ENCODE measurements around the gene MPL. TPM values are rescaled to one million over a fixed set of nuclear protein-coding genes. Genes with fewer than 3 reads are reported as not detected.
"Not testable (repeated sequence)": the region's sequence is repeated elsewhere in the genome, so short reads cannot be mapped to it uniquely, and the experiment has no call there.

MPL gene
- total and polyA plus RNA-seq, 3 experiments from 2014 or later: not detected

DNA sequence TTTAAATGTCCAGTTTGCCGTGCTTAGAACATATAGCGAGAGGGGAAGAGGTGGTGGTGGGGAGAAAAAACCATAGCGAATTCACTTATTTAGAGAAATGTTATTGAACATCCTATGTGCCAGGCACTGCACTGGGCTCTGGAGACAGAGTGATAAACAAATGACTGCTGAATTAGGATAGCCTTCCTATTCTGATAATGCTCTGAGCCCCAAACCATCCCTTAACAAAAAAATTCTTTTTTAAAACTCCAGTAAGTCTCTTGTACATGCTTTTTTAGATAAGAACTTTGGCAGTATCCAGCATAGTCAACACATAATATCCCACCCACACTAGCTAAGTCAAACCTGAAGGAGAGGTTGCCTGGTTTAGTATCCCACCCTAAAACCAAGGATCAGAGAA lies 60.6 kb downstream of the MPL start:
- H3K36me3 ChIP-seq (ENCODE audit: insufficient read depth, low read length): peaks cover 6% of the 10 kb centered on the region
- no peak for DNase-seq
- no peaks in the 10 kb centered on the region for H3K4me1 ChIP-seq (ENCODE audit: insufficient read depth, low read length)
- POLR2A ChIA-PET: interaction anchor here (0.7 kb wide), 1 partner anchor 14 kb away, joined by 3 read pairs; no protein-coding TSS in a partner anchor
- no peaks in the 10 kb centered on the region for H3K27me3 ChIP-seq (ENCODE audit: insufficient read depth, low read length, poor library complexity, severe bottlenecking)
- CTCF ChIA-PET: interaction anchor here (1.6 kb wide), 1 partner anchor 16 kb away, joined by 5 read pairs; no protein-coding TSS in a partner anchor
- Mint-ChIP-seq H3K4me3 (no peak overlapping the region), H3K9me3 (no peaks in the 10 kb centered on the region), H3K36me3 (peaks cover 0 to 48% (median 16%) of the 10 kb centered on the region in 3 donors), H3K27me3 (peaks cover 0 to 1% of the 10 kb centered on the region in 2 donors), H3K27ac (peak overlapping the region in 2 of 8 donors; percentile 14 to 84), H3K4me1 (peaks cover 21 to 46% (median 40%) of the 10 kb centered on the region in 3 donors)
- no peaks in the 10 kb centered on the region for H3K9me3 ChIP-seq (ENCODE audit: low read length)
- no peak overlapping the region for H3K4me3 ChIP-seq (ENCODE audit: low read length)
- H3K27ac ChIP-seq (ENCODE audit: low read depth, low read length): no peak overlapping the region

DNA sequence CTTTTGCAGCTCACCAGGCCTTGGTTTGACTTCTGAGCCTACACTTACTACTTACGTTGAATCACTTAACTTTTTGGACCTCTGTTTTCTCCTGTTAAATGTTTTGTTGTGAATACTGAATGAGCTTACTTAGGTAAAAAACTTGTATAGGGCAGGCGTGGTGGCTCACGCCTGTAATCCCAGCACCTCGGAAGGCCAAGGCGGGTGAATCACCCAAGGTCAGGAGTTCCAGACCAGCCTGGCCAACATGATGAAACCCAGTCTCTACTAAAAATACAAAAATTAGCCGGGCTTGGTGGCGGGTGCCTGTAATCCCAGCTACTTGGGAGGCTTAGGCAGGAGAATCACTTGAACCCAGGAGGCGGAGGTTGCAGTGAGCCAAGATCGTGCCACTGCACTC lies 62.8 kb downstream of the MPL start:
- H3K27ac Mint-ChIP-seq, POLR2A ChIA-PET: not testable (repeated sequence)
- peaks cover 22% of the 10 kb centered on the region for H3K36me3 ChIP-seq (ENCODE audit: insufficient read depth, low read length)

DNA sequence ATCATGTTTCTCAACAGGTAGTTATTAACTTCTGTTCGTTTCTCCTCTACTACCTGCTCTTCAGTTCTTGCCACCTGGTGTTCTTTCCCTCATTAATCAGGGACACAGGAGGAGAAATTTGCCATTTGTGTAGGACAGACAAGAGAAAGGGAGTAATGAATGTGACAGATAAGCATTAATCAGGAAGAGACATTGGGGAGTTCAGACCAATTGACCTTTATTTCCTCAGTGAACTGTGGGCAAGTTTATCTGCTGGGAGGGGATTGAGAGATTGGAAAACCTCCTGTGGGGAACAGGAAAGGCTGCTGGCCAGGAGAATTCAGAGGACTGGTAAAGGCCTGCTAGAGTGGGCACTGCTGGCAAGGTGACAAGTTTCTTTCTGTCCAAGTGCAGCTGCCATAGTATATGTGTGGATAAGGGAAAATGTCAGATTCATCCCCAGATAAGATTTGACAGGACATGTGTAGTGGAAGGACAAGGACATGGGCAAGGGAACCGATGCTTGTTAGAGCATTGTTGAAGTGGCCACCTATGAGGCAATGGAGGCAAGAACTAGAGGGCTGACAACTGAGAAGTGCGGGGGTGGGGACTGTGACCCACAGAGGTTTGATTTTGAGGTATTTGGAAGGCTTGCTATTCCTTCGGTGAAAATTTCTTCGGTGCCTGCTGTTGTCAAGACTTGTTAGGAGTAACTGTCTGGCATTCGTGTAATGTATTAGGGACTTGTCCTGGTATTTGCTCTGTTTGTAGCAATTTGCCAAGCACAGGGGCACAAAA lies 64.7 kb downstream of the MPL start:
- Mint-ChIP-seq H3K9me3 (no peaks in the 10 kb centered on the region), H3K36me3 (peaks cover 16 to 61% (median 27%) of the 10 kb centered on the region in 3 donors), H3K27me3 (no peaks in the 10 kb centered on the region), H3K27ac (peak overlapping the region in 2 of 8 donors; percentile 31 to 77), H3K4me1 (peaks cover 13 to 26% (median 22%) of the 10 kb centered on the region in 3 donors), H3K4me3 (peak overlapping the region in 1 of 7 donors; percentile 13)
- peaks cover 30% of the 10 kb centered on the region for H3K36me3 ChIP-seq (ENCODE audit: insufficient read depth, low read length)
- H3K4me3 ChIP-seq (ENCODE audit: low read length): no peak overlapping the region
- no peaks in the 10 kb centered on the region for H3K4me1 ChIP-seq (ENCODE audit: insufficient read depth, low read length)
- no peaks in the 10 kb centered on the region for H3K27me3 ChIP-seq (ENCODE audit: insufficient read depth, low read length, poor library complexity, severe bottlenecking)
- POLR2A ChIA-PET: no interaction called here
- no peak for DNase-seq
- H3K9me3 ChIP-seq (ENCODE audit: low read length): no peaks in the 10 kb centered on the region
- CTCF ChIA-PET: no interaction called here
- no peak overlapping the region for H3K27ac ChIP-seq (ENCODE audit: low read depth, low read length)

More for the DNA sequence above, 62.8 kb downstream of the MPL start:
- H3K4me1 Mint-ChIP-seq: peaks cover 15 to 36% (median 33%) of the 10 kb centered on the region in 3 donors
- H3K27ac ChIP-seq (ENCODE audit: low read depth, low read length); H3K4me1 ChIP-seq (ENCODE audit: insufficient read depth, low read length); H3K4me3 ChIP-seq (ENCODE audit: low read length); H3K27me3 ChIP-seq (ENCODE audit: insufficient read depth, low read length, poor library complexity, severe bottlenecking); DNase-seq; H3K27me3 Mint-ChIP-seq; H3K9me3 Mint-ChIP-seq; H3K4me3 Mint-ChIP-seq; CTCF ChIA-PET; H3K9me3 ChIP-seq (ENCODE audit: low read length): not testable (repeated sequence)
- peaks cover 6 to 61% (median 26%) of the 10 kb centered on the region in 3 donors for H3K36me3 Mint-ChIP-seq

Other genes starting within 250 kb of the MPL start
- 100 to 1,000 TPM; 168 to 173 TPM for gene EBNA1BP2, start 165.5 kb upstream of the MPL start, total RNA-seq
- gene EBNA1BP2, start 165.5 kb upstream of the MPL start, polyA plus RNA-seq: 53.9 TPM
- under 1 TPM; 0.26 to 0.33 TPM for gene CFAP57, start 165.5 kb upstream of the MPL start, total RNA-seq
- gene CFAP57, start 165.5 kb upstream of the MPL start, polyA plus RNA-seq: not detected
- not detected for gene TMEM125, start 67.8 kb upstream of the MPL start, total RNA-seq
- not detected for gene TMEM125, start 67.8 kb upstream of the MPL start, polyA plus RNA-seq
- not detected for gene C1orf210, start 52.2 kb upstream of the MPL start, total RNA-seq
- gene C1orf210, start 52.2 kb upstream of the MPL start, polyA plus RNA-seq: not detected
- under 1 TPM; 0.31 to 0.33 TPM for gene TIE1, start 36.8 kb upstream of the MPL start, total RNA-seq
- not detected for gene TIE1, start 36.8 kb upstream of the MPL start, polyA plus RNA-seq
- 100 to 1,000 TPM; 118 to 129 TPM for gene CDC20, start 21.2 kb downstream of the MPL start, total RNA-seq
- 0.37 TPM for gene CDC20, start 21.2 kb downstream of the MPL start, polyA plus RNA-seq
- 10 to 100 TPM; 89.1 to 98.8 TPM for gene ELOVL1, start 30.2 kb downstream of the MPL start, total RNA-seq
- 83.9 TPM for gene ELOVL1, start 30.2 kb downstream of the MPL start, polyA plus RNA-seq
- gene MED8, start 52.0 kb downstream of the MPL start, total RNA-seq: 10 to 100 TPM; 40.5 to 41.3 TPM
- gene MED8, start 52.0 kb downstream of the MPL start, polyA plus RNA-seq: 36.7 TPM
- gene SZT2, start 52.1 kb downstream of the MPL start, total RNA-seq: 10 to 100 TPM; 34.4 to 35.1 TPM
- gene SZT2, start 52.1 kb downstream of the MPL start, polyA plus RNA-seq: 7.2 TPM
- gene HYI, start 116.1 kb downstream of the MPL start, total RNA-seq: 1 to 10 TPM; 5.5 to 5.7 TPM
- gene HYI, start 116.1 kb downstream of the MPL start, polyA plus RNA-seq: 2.4 TPM
- under 1 TPM; 0.39 to 0.47 TPM for gene PTPRF, start 193.1 kb downstream of the MPL start, total RNA-seq
- gene PTPRF, start 193.1 kb downstream of the MPL start, polyA plus RNA-seq: not detected